ENCODE measurements around the gene MED8. TPM values are rescaled to one million over a fixed set of nuclear protein-coding genes. Genes with fewer than 3 reads are reported as not detected.
"Not testable (repeated sequence)": the region's sequence is repeated elsewhere in the genome, so short reads cannot be mapped to it uniquely, and the experiment has no call there.

MED8 gene
- total RNA-seq, 1 experiment from 2014 or later, result 113 TPM

- DNase-seq (ENCODE audit: low spot score), result no peak
Measured at GRCh38 chr1:43383449-43383848, 6.2 kb downstream of the MED8 start.

- no peak for DNase-seq (ENCODE audit: low spot score)
Measured at GRCh38 chr1:43382027-43382779, 7.4 kb downstream of the MED8 start.

- DNase-seq (ENCODE audit: low spot score), result no peak
Measured at GRCh38 chr1:43381612-43382011, 8.0 kb downstream of the MED8 start.

GRCh38 chr1:43379476-43379875 is 10.1 kb downstream of the MED8 start:
- no peak for DNase-seq (ENCODE audit: low spot score)

GRCh38 chr1:43377831-43378230 is 11.8 kb downstream of the MED8 start:
- no peak for DNase-seq (ENCODE audit: low spot score)

- DNase-seq (ENCODE audit: low spot score), result no peak
Measured at GRCh38 chr1:43376723-43377235, 12.8 kb downstream of the MED8 start.

GRCh38 chr1:43373066-43373940 is 16.3 kb downstream of the MED8 start:
- DNase-seq (ENCODE audit: low spot score), result peak; percentile 58

- no peak for DNase-seq (ENCODE audit: low spot score)
Measured at GRCh38 chr1:43372172-43372571, 17.4 kb downstream of the MED8 start.

GRCh38 chr1:43370564-43370963 is 19.0 kb downstream of the MED8 start:
- DNase-seq (ENCODE audit: low spot score), result no peak

GRCh38 chr1:43369779-43370178 is 19.8 kb downstream of the MED8 start:
- not testable (repeated sequence) for DNase-seq (ENCODE audit: low spot score)

GRCh38 chr1:43368646-43369020 is 21.0 kb downstream of the MED8 start:
- no peak for DNase-seq (ENCODE audit: low spot score)

- DNase-seq (ENCODE audit: low spot score), result peak; percentile 76
Measured at GRCh38 chr1:43367904-43368645, 21.5 kb downstream of the MED8 start, which contains the start of gene ELOVL1. Gene ELOVL1 (minus strand): TSS chr1:43368011. CDS start chr1:43365609, 2,402 bp downstream.

GRCh38 chr1:43367026-43367903 is 22.3 kb downstream of the MED8 start:
- DNase-seq (ENCODE audit: low spot score), result peak; percentile 57

GRCh38 chr1:43366601-43367025 is 23.0 kb downstream of the MED8 start:
- no peak for DNase-seq (ENCODE audit: low spot score)

GRCh38 chr1:43366179-43366578 is 23.4 kb downstream of the MED8 start:
- DNase-seq (ENCODE audit: low spot score), result no peak

GRCh38 chr1:43365678-43366077 is 23.9 kb downstream of the MED8 start:
- no peak for DNase-seq (ENCODE audit: low spot score)

- DNase-seq (ENCODE audit: low spot score), result no peak
Measured at GRCh38 chr1:43363935-43364525, 25.6 kb downstream of the MED8 start.

GRCh38 chr1:43363283-43363934 is 26.2 kb downstream of the MED8 start:
- no peak for DNase-seq (ENCODE audit: low spot score)

- DNase-seq (ENCODE audit: low spot score), result no peak
Measured at GRCh38 chr1:43360616-43361015, 29.0 kb downstream of the MED8 start.

- no peak for DNase-seq (ENCODE audit: low spot score)
Measured at GRCh38 chr1:43359696-43360095, 29.9 kb downstream of the MED8 start.
